ENCODE results near the gene COLGALT1.
"Not testable (repeated sequence)": the region's sequence is repeated elsewhere in the genome, so short reads cannot be mapped to it uniquely, and the experiment has no call there.

Gene COLGALT1

GRCh38 chr19:17555480-17555928, at the start of gene COLGALT1:
COLGALT1 (plus strand) TSS chr19:17555649; CDS start chr19:17555714, 65 bp downstream.
- DNase-seq (ENCODE audit: low read depth): peak; percentile 89

DNA sequence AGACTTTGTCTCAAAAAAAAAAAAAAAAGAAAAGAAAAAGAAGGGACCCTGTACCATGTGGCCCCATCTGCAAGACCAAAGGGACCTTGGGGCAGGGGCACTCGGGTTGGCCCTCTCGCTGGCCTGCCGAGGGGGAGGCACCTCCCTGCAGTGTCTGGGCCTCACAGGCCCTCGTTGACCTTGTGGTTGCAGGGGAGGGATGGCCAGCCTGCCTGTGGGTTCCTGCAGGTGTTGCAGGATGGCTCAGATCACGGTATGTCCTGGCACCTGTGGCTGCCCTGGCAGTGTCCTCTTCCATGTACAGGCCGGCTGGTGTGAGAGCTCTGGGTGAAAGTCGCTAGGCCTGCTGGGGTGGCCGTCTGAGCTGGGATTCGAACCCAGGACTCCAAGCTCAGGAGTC, 48.7 kb upstream of the COLGALT1 start:
- DNase-seq (ENCODE audit: low read depth): no peak

GRCh38 chr19:17508558-17508933, 46.9 kb upstream of the COLGALT1 start:
- not testable (repeated sequence) for DNase-seq (ENCODE audit: low read depth)

DNA sequence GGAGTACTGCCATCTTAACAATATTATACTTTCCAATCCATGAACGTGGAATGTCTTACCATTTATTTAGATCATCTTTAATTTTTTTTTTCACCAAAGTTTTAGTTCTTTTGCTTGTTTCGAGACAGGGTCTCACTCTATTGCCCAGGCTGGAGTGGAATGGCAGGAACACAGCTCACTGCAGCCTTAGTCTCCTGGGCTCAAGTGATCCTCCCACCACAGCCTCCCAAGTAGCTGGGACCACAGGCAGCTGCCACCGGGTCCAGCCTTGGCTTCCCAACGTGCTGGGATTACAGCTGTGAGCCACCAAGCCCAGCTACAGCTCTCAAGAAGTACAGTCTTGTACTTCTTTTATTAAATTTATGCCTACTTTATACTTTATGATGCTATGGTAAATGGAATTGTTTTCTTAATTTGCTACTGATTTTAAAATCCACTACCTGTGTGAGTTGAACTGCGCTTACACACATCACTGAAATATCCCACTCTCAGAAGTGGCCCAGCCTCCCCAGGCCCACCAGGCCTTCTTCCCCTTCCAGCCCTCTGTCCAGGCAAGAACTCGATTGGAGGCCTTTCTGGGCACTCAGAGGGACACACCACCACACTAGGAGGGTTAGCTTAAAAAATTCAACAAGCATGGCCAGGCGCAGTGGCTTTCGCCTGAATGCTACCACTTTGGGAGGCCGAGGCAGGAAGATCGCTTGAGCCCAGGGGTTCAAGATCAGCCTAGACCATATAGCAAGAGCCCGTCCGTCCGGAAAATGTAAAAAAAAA, 45.0 kb upstream of the COLGALT1 start:
- no peak for DNase-seq (ENCODE audit: low read depth)

DNA sequence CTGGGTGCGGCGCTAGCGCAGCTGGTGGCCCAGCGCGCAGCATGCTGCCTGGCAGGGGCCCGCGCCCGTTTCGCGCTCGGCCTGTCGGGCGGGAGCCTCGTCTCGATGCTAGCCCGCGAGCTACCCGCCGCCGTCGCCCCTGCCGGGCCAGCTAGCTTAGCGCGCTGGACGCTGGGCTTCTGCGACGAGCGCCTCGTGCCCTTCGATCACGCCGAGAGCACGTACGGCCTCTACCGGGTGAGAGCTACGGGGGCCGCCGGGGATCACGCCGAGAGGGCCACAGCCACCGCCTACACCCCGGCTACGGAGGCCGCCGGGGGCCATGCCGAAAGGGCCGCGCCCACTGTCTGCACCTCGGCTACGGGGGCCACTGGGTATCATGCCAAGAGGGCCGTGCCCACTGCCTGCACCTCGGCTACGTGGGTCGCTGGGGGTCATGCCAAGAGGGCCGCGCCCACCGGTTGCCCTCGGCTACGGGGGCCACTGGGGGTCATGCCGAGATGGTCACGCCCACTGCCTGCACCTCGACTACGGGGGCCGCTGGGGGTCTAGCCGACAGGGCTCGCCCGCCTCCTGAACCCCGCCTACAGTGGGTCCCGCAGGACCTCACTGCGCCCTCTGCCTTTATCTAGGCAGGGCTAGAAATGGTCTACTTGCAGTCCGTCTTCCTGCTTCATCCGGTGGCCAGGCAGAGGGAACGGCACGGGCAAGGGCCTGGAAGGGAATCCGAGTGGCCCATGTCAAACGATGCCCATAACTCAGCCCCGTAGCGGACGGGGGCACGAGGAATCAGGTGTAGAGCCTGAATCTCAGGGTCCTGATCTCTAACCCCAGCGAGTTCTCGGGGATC, 43.5 kb upstream of the COLGALT1 start:
- DNase-seq (ENCODE audit: low read depth): peak; percentile 29

DNA sequence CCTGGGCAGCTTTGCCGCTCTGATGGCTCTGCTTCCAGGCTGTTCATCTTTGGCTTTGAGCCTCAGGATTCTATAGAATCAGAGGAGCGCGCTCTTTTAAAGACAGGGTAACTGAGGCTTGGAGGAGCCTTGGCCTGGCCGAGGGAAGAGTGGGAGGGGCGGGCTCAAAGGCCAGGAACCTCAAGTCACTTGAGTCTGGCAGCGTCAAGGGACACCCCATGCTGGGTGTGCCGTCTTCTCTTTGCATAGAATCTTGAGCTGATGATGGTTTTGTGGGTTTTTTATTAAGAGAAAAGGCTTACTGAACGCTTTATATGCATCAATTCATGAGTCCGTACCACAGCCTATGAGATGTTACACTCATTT, 42.9 kb upstream of the COLGALT1 start:
- DNase-seq (ENCODE audit: low read depth): no peak

DNA sequence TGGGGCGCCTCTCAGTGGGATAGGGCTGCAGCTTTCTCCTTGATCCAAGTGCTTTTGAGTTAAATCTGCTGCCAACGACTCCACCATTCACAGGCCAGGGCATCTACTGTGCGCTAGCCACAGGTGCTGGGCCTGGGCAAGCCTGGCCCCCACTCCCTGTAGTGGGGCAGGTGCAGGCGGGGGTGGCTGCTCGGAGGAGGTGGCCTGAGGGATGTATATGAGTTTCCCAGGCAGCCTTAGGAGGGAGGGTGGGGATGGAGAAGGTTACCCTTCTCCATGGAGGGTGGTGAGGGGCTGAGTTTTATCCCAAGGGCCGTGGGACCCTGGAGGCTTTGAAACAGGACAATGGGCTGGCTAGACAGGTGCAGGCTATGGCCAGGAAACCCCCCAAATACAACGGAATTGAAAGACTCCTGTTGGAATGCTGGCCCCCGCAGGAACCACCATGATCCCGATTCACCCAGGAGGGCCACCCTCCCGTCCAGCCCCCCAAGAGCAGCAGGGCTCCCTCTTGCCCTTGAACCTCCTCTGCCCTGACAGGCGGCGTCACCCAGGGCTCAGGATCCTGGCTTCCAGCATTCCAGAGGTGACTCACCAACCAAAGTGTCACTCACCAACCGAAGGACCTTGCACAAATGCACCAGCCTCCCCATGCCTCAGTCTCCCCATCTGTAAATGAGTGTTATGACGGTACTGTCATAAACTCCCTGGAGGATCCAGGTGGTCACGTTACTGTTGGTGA, 39.9 kb upstream of the COLGALT1 start:
- no peak for DNase-seq (ENCODE audit: low read depth)

DNA sequence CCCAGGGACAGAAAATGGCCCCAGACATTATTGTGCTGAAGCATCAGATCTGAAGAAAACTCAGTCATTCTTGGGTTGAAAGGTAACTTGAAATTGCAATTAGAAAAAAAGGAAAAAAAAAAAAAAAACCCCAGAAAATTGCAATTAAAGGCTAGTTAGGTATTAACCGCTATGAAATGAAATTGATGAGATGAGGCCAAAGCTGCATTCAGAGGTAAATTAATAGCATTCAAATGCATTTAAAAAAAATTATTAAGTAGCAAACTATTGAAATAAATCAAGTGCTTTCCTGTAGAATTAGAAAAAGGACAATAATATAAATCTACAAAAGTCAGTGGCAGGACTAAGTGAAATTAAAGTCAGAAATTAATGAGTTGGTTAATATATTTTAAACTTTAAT, 37.6 kb upstream of the COLGALT1 start:
- DNase-seq (ENCODE audit: low read depth): no peak

DNA sequence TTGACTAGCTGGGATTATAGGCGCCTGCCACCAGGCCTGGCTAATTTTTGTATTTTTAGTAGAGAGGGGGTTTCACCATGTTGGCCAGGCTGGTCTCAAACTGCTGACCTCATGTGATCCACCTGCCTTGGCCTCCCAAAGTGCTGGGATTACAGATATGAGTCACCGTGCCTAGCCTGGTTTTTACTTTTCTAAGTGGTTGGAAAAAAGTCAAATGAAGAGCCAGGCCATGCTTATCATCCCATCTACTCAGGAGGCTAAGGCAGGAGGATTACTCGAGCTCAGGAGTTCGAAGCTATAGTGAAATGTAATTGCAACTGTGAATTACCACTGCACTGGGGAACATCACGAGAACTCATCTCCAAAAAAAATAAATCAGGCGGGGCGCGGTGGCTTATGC, 36.8 kb upstream of the COLGALT1 start:
- not testable (repeated sequence) for DNase-seq (ENCODE audit: low read depth)

DNA sequence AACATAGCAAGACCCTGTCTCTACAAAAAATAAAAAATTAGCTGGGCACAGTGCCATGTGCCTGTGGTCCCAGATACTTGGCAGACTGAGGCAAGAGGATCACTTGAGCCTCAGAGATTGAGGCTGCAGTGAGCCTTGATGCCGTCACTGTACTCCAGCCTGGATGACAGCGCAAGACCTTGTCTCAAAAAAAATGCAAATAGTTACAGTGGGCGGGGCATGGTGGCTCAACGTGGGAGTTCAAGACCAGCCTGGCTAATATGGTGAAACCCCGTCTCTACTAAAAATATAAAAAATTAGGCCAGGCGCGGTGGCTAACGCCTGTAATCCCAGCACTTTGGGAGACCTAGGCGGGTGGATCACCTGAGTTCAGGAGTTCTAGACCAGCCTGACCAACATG, 35.5 kb upstream of the COLGALT1 start:
- DNase-seq (ENCODE audit: low read depth): no peak

GRCh38 chr19:17520865-17521264, 34.6 kb upstream of the COLGALT1 start:
- DNase-seq (ENCODE audit: low read depth): no peak

GRCh38 chr19:17522988-17523872, 32.2 kb upstream of the COLGALT1 start:
- no peak for DNase-seq (ENCODE audit: low read depth)

GRCh38 chr19:17524651-17525050, 30.8 kb upstream of the COLGALT1 start:
- DNase-seq (ENCODE audit: low read depth): no peak

DNA sequence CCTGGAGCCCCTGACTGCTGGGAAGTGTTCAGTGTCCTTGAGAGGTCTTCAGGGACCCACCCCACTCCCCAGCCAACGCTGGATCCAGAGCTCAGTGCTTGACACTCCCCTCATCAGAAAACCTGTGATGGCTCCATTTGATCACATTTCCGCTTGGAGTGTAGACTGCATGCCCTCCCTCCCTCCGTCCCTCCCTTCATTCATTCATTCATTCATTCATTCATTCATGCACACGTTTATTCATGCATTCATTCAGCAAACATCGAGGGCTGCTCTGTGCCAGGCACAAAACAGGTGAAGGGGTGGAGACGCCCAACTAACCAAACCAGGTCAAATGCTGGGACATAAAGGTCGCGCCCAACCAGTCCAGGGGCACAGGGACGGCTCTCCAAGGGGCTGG, 30.3 kb upstream of the COLGALT1 start:
- no peak for DNase-seq (ENCODE audit: low read depth)

GRCh38 chr19:17526922-17527321, 28.5 kb upstream of the COLGALT1 start:
- DNase-seq (ENCODE audit: low read depth): no peak

GRCh38 chr19:17527326-17527725, 28.1 kb upstream of the COLGALT1 start:
- no peak for DNase-seq (ENCODE audit: low read depth)

DNA sequence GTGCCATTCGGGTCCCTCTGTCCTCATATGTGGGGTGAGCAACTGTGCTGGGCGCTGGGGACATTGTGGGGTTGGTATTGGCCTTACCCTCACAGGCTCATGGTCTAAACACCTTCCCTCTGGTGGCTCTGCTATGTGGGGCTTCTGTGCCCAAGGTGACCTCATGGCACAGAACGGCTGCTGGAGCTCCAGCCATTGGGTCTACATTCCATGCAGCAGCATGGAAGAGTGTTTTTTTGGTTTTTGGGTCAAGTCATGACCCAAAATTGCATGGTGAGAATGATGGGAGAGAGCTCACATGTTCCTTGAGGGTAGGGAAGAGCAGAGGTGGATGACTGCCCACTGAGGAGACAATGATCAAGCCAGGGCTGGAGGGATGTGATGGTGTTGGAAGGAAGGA, 26.8 kb upstream of the COLGALT1 start:
- DNase-seq (ENCODE audit: low read depth): no peak

DNA sequence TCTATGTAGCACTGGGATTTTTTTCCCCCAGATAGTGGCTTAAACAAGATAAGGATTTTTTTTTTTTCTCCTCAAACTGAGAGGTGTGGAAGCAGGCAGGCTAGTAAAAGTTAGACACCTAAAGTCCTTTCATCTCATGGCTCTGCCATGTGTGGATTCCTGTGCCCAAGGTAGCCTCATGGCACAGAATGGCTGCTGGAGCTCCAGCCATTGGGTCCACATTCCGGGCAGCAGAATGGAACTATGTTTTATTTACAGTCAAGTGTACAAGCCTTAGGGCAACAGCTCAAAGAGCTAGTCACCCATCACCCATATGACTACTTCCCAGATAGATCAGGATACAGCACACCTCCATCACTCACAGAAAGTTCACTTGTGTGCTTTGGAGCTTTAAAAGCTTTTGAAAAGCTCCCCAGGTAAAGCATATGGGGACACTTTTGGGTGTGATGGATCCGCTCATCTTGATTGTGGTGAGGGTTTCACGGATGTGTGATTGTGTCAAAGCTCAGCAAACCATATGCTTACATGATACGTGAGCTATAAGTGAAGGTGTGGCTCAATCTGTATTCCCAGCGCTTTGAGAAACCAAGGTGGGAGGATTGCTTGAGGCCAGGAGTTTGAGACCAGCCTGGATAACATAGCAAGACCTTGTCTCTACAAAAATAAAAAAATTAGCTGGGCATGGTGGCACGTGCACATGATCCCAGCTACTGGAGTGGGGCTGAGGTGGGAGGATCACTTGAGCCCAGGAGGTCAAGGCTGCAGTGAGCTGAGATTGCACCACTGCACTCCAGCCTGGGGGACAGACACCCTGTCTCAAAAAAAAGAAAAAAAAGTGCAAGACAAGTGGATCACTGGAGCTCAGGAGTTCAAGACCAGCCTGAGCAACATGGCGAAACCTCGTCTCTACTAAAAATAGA, 25.9 kb upstream of the COLGALT1 start:
- DNase-seq (ENCODE audit: low read depth): no peak

- DNase-seq (ENCODE audit: low read depth): no peak
Measured at GRCh38 chr19:17530586-17530985, 24.9 kb upstream of the COLGALT1 start.

- no peak for DNase-seq (ENCODE audit: low read depth)
Measured at GRCh38 chr19:17532116-17532515, 23.3 kb upstream of the COLGALT1 start.
